OCI-M2 (cell line): ENCODE measurements around the gene ANKRD31.
"Not testable (repeated sequence)": the region's sequence is repeated elsewhere in the genome, so short reads cannot be mapped to it uniquely, and the experiment has no call there.

Experiments
- DNase-seq: peaks from one replicate; lab custom pipeline; 2025; ENCODE audit not compliant: unreplicated experiment; lab: John Stamatoyannopoulos, UW

ANKRD31 gene, protein sequence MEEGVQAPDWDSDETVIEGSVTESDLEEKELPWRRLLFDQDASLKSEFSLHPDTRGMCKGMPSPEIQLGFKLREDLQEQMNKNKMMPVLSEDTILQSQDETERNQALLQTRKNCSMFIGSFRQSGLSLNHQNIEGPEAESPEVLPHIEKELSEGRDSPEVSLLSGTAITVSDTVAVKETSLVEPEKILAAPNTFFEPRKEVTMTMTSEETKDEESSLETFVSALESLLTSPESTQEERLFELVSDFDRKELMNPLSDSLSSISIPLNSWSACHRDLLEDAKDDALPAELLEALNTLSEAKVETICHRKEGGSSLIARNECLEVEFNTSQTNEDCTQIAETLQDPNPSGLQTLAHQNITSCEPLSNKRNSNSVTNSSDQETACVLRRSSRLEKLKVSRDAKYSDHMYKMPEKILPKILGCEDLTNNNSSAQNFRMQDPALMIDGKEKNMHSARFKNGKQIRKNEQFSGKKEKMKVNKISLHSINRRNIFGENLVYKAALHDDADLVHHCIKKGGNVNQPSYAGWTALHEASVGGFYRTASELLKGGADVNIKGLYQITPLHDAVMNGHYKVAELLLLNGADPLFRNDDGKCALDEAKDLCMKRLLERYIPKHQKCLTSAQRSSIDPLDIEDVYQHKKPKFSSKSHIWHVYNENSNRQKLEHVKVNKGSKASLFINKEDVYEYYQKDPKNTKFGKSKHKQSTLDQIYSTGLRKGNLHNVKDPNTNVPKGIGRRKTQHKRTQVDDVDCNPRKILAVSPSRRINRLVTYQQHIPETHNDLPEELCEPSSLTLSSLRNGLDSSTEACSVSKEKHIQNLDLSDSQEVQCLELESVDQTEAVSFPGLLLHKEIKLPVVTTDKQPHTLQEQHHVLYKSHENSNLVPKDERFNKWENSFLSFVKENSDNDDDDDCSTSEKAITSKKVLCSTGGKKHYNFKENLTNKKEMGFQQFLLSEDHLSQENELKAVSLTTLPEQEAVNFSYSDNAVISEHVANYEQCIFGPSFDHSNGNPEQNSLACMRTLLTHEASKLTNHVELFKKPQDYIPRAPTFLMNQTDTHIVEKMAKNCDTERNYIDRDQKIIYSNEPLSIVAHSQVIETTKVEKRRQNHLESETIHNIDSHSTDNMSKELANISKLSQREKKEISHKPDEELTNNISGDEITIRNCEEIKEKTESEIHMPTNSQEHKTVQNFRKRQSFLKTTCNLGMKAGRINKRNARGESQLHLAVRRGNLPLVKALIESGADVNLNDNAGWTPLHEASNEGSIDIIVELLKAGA (N-terminal part only)

DNA sequence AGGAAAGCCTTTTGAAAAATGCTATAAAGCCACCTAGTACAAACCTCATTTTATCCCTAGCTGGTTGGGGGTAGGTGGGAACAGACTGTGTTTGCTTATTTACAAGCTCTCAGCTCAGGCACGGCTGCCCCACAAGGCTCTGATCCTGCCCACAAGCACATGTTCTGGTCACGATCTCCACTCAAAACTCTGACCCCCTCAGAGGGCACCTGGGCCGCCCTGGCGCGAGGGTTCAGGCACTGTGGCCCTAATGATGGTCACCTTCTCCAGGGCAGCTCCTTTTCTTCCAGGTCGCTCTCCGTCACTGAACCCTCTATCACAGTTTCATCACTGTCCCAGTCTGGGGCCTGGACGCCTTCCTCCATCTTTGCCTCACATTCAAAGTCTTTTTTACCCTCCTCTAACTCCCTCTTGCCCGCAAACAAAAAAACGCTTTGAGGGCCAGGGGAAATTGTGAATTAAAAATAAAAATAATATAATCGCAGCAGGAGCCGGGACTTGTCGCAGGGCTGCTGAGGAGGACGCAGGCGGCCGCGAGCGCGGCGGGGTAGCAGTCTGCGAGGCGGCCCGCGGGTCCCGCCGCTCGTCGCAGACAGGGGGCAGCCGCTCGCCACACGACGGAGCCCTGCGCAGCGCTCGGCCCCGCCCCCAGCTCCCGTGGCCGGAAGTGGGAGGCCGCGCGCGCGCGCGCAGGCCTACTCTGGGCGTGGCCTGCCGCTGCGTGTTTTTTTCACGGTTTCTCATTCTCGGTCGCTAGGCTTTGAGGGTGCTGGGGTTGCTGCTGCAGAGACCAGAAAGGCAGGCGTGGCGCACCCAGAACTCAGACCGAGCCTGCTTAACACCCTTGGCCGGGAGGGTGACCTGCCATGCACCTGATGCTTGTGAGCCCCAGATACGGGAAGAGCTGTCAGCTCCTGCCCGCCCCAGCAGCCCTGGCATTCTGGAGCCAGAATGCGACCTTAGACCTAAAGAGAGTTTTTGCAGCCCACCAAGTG, at the start of gene ANKRD31:
ANKRD31 (minus strand) TSS at position 557 of the 995 bp plus-strand sequence; CDS start at position 365, 192 bp downstream.
- DNase-seq, result peak; percentile 35

DNA sequence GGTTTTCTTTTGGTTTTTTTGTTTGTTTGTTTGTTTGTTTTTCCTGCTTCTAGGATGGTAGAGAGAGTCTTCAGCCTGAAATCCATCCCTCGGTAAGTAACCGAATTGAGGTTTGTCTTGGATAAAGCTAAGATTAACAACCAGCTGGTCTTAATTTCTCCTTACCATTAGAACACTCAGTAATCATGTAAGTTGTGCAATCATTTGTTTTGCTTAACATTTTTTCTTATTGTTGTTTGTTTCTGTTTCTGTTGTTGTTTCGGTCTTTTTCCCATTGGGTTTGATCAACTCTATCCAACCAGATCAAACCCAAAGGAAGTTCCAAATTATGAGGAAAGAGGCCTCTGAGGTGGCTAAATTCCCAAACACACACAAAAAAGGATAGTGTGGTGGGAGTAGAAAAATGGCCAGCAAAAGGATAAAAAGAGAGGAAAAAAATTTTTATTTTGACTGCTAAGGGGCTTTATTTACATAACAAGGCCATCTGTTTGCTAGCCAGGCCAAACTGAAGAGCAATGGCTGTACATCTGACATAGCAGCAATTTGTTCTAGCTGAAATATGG, 49.6 kb upstream of the ANKRD31 start:
- DNase-seq, result no peak

DNA sequence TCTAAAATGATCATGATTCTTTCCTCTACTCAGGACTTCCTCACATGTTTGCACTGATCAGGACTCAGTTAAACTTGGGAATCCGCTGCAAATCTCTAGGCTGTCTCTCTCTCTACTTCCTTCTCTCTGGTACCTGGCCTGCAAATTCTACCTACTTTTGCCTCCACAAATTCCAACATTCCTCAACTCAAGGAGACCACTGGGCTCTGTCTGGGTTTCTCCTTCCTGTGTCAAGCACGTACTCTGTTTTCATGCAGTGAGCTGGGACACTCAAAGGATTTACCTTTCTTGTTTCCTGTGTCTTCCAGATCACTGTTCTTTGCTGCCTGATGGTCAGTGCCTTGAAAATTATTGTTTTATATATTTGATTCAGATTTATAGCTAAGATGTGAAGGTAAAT, 45.9 kb upstream of the ANKRD31 start:
- DNase-seq, result no peak

DNA sequence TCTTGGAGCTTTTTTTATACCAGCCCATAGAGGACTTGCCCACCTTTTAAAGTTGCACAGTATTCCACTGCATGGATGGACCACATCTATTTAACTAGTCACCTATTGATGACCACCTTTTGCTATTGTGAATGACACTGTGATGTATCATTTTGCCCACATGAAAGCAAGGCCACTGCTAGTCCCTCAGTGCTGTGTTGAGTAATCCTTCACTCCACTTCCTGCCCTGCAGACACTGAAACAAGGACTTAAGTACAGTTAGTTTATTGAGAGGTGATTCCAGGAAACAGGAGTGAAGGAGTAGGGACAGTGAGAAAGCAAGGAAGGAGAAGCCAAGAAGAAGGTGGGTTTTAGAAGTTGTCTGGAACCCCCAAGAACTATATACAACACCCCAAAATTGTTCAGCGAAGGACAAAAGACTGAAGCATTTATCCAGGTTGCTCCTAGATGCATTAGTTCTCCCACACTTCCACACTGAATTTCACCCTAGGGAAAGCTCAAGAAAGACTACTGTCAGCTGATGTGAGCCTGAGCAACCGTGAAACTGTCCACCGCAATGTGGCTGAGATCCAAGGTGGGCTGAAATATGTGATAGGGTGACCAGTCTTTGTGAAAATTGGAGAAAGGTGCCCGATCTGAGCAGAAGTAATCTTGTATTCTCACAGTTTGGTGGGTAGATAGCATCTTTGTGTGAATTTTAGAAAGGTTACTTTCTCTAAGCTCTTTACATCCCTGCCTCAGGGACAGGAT, 45.2 kb upstream of the ANKRD31 start:
- no peak for DNase-seq

DNA sequence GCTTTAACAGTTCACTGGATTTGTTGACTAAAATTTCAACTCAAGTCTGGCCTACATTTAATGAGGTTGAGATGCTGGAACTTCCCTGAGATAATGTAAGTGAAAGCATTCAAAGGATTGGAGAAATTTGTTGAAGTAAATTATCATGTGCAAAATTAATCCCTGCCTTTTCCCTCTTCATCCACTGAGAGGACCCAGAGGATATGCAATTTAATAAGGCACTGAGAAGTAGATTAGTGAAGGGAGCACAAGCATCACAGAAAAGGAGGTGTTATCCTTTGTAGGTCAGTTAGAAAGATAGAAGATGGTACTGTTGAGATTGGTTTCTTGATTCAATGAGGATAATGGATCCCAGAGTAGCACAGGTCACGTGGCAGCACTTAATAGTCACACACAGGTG, 42.6 kb upstream of the ANKRD31 start:
- no peak for DNase-seq

DNA sequence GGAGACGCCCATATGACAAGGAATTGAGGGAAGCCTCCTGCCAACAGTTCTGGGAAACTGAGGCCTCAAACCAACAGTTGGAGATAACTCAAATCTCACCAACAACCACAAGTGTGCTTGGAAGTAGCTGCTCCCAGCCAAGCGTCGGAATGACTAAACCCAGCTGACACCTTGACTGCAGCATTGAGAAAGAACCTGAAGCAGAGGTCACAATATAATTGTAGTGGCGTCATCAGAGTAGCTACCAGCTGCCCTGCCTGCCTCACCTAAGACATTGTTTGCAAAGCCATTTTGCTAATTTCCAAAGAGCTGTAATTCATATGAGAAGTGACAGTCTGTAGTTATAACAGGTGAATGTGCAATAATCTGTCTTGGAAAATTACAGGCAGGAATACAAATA, 40.8 kb upstream of the ANKRD31 start:
- no peak for DNase-seq

DNA sequence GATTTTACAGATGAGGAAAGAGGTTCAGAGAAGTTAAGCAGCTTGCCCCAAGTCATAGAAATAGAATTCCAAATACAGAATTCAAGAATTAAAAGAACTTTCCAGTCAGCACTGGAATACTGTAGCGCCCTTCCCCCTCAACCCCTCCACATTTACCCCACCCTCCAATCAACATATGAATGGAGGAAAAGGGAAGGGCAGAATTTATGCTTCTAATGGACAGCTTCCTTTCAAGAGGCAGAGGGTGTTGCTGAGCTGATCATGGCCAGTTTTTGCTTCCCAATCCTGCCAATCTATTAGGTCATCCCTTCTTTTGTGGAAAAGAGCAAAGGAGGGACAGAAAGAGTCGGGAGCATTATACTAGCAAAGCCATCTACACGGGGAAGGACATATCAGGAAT, 39.1 kb upstream of the ANKRD31 start:
- no peak for DNase-seq

DNA sequence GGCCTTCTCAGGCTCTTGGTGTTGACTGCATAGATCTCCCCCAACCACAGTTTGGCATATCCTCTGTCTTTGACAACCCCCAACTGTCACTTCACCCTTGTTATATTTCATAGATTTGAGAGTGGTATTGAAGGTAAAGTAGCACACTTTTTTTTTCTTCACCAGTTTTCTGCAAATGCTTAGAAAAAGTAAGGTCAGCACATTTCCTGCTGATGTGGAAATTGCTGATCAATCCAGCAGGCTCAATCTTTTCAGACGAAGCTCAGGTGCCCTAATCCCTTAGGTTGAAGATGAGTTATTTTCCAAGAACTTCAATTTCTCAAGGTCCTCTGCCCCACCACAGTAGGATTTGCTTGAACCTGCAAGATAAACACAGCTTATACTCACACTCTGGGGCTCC, 38.5 kb upstream of the ANKRD31 start:
- DNase-seq, result no peak

DNA sequence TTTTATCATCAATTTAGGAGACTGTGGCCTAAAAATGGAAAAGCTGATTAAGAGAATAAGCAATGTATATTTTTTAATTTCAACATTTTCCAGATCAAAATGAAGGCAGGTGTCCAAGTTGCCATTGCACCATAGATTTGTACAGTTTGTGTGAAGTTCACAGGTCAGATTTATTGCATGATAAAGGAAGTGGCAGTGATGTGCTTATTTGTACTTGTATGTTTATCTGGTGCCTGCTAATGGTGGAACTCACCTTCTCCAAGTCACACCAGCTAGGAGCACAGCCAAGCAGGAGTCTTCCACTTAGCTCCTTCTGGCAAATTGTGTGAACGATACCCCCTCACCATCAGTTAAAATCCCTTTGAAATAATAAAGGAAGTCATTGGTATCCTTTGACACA, 37.8 kb upstream of the ANKRD31 start:
- no peak for DNase-seq

DNA sequence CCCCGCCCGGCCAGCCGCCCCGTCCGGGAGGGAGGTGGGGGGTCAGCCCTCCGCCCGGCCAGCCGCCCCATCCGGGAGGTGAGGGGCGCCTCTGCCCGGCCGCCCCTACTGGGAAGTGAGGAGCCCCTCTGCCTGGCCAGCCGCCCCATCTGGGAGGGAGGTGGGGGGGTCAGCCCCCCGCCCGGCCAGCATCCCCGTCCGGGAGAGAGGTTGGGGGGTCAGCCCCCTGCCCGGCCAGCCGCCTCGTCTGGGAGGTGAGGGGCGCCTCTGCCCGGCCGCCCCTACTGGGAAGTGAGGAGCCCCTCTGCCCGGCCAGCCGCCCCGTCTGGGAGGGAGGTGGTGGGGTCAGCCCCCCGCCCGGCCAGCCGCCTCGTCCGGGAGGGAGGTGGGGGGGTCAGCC, 33.9 kb upstream of the ANKRD31 start:
- not testable (repeated sequence) for DNase-seq

DNA sequence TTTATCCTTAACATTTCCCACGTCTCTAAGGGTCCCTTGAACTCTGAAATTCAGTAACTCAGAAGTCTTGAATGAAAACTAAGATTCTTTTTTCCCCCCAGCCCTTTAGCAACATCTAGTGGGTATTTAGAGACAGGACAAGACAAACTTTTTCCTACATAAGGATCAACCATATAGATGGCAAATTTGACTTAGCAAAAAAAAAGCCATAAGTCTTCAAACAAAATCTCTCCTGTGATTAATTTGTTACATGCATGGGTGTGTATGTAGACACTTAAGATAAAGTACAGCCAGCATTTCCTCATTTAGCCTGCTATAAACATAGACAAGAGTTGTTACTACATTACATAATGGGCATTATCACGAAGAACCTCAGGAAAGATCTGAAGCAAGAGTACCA, 29.1 kb upstream of the ANKRD31 start:
- DNase-seq, result peak; percentile 7

DNA sequence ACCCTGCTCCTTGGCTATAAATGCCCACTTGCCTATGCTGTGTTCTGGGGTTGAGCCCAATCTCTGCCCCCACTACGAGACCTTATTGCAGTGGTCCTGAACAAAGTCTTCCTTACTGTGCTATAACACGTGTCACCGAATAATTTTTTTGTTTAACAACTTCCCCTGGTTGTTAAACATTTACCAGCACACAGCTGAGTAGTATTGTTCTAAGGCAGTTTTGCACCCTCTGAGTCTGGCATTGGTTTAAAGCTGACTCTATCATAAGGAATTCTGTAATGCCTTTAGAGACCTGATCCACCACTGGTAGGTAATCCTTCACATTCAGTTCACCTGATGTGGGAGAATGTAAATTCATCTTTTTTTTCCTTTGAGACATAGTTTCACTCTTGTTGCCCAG, 25.6 kb upstream of the ANKRD31 start:
- no peak for DNase-seq

DNA sequence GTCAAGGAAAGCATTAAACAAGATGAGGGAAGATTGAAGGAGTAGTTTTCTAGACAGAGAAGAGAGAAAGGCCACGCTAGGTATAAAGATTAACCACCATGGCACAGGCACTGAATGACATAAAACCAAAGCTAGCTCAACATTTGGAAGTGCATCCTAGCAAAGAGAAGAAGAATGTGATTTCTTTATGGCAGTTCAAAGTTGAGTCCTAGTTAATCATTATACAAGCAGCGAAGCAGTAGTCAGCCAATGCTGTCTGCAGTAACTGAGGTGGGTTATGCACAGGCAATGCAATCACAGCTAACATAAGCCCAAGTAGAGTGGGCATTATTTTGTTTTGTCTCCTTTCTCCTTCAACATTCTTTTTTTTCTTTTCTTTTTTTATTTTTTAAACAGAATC, 24.0 kb upstream of the ANKRD31 start:
- DNase-seq, result no peak

DNA sequence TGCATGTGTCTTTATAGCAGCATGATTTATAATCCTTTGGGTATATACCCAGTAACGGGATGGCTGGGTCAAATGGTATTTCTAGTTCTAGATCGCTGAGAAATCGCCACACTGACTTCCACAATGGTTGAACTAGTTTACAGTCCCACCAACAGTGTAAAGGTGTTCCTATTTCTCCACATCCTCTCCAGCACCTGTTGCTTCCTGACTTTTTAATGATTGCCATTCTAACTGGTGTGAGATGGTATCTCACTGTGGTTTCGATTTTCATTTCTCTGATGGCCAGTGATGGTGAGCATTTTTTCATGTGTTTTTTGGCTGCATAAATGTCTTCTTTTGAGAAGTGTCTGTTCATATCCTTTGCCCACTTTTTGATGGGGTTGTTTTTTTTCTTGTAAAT, 13.8 kb upstream of the ANKRD31 start:
- not testable (repeated sequence) for DNase-seq

DNA sequence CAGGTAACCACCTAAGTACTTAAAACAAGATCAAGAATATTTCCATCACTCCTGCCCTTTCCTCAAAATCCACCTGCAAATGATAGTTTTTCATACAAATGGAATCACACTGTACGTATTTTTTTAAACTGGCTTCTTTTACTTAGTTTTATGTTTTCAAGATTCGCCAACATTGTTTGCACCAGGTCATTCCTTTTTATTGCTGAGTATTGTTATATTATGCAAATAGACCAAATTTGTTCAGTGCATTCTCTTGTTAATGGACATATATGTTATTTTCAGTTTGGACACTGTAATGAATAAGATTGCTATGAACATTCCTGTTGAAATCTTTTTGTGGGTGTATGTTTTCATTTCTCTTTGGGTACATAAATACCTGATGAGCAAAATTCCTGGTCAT, 8.3 kb upstream of the ANKRD31 start:
- no peak for DNase-seq

DNA sequence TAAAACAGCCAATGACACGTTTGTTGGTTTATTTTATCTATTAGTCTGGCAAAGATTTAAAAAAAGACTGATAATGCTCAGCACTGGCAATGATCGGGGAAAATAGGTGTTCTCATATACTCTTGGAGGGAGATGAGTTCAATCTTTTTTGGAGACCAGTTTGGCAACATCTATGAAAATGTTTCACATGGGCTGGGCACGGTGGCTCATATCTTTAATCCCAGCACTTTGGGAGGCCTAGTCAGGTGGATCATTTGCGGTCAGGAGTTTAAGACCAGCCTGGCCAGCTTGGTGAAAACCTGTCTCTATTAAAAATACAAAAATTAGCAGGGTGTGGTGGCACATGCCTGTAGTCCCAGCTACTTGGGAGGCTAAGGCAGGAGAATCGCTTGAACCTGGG, 6.8 kb upstream of the ANKRD31 start:
- no peak for DNase-seq

DNA sequence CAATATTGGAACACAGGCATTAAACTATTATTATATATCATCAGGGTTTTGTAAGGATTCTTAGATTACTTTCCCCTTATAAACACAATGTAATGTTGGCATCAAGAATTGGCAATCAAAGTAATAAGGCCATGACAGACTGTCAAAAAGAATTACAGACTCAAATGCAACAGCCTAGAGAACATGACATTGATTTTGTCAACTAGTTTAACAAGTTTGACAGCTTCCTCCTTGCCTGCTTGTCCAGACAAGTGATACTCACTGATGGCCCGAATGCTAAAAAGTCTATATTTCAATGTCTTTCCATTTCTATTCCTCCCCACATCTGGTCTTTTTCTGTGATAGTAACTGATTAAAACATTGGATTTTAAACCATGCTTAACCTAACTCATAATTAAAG, 6.4 kb upstream of the ANKRD31 start:
- no peak for DNase-seq

DNA sequence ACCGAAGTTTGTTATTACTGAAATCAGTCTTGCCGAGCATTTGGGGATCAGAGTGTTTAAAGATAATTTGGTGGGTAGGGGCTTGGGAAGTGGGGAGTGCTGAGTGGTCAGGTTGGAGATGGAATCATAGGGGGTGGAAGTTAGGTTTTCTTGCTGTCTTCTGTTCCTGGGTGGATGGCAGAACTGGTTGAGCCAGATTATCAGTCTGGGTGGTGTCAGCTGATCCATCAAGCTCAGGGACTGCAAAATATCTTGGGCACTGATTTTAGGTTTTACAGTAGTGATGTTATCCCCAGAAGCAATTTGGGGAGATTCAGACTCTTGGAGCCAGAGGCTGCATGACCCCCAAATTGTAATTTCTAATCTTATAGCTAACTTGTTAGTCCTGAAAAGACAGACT, 5.4 kb upstream of the ANKRD31 start:
- no peak for DNase-seq

DNA sequence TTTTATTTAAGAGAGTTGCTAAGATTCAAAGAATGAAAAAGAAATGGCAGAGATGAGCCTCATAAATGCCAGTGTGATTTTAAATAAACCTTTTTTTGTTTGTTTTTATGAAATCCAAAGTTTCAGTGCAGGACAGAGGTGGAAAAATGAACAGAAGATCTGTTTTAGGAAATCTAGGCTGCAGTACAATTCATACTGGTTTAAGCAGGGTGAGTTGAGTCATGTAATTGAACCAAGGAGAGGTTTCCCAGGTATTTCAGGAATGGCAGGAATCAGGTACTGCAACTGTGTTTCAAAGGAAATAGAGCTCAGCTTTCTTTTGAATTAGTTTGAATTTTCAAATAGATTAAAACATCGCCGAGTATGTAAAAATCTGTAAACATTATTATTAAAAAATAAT, 3.0 kb upstream of the ANKRD31 start:
- DNase-seq, result no peak
